GM12874 (cell line): ENCODE measurements around the gene ATL3.

Experiments used
- TF ChIP-seq, protein P1 (sequence below): IDR thresholded peaks from 2 replicates; pipeline ENCODE4 v1.5.1; 2011; ENCODE audit warnings: low read depth, mild to moderate bottlenecking, control low read depth, low read length, moderate library complexity; ENCODE audit not compliant: insufficient read depth

The ATL3 gene

DNA sequence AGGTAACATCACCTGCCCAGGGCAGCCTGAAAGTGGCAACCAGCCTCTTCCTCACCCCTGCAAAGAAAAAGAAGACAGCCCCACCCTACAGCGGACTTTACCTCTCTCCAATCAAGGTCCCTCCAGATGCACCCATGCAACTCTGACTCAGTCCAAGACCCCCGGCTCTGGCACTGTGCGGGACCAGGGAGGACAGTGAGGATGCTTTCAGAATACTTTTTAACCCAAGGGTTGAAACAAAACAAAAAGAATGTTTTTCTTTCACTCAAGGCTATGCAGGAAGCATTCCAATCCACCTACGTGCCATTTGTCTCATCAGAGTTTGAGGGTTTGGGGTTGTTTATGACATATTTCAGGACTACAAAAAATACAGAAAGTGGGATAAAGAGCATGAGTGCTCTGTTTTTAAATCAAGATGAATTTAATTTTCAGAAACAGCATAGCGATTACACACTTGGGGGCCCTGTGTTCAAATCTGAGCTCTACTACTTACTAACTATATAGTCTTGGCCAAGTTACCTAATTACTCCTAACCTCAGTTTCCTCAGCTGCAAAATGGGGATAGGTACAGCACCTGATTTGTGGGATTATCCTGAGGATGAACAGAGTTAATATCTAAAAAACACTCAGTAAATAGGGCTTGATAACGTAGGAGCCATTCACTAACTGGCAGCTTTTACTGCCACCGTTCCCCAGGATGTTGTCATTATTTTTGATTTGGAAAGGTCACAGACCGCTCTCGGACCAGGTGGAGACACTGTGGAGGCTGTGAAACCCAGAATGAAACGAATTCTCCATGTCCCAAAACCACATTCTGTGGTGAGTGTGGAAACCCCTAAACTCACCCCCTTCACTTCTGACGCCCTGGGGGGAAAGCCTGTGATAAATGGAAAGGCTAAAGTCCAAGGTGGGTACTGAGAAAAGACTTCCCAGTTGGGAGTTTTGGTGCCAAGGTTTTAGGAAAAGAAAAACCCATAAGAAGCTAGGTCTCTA, 62.5 kb downstream of the ATL3 start:
- TF ChIP-seq, protein P1, sequence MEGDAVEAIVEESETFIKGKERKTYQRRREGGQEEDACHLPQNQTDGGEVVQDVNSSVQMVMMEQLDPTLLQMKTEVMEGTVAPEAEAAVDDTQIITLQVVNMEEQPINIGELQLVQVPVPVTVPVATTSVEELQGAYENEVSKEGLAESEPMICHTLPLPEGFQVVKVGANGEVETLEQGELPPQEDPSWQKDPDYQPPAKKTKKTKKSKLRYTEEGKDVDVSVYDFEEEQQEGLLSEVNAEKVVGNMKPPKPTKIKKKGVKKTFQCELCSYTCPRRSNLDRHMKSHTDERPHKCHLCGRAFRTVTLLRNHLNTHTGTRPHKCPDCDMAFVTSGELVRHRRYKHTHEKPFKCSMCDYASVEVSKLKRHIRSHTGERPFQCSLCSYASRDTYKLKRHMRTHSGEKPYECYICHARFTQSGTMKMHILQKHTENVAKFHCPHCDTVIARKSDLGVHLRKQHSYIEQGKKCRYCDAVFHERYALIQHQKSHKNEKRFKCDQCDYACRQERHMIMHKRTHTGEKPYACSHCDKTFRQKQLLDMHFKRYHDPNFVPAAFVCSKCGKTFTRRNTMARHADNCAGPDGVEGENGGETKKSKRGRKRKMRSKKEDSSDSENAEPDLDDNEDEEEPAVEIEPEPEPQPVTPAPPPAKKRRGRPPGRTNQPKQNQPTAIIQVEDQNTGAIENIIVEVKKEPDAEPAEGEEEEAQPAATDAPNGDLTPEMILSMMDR: no peak

GRCh38 chr11:63603180-63603518, 68.0 kb downstream of the ATL3 start:
- TF ChIP-seq, protein P1: no peak

- TF ChIP-seq, protein P1: no peak
These were observed 71.7 kb downstream of the ATL3 start for GRCh38 chr11:63599211-63600122.

- TF ChIP-seq, protein P1: no peak
These were observed 72.6 kb downstream of the ATL3 start for GRCh38 chr11:63598556-63598955.

- TF ChIP-seq, protein P1: no peak
These were observed 75.9 kb downstream of the ATL3 start for GRCh38 chr11:63595296-63595695.

DNA sequence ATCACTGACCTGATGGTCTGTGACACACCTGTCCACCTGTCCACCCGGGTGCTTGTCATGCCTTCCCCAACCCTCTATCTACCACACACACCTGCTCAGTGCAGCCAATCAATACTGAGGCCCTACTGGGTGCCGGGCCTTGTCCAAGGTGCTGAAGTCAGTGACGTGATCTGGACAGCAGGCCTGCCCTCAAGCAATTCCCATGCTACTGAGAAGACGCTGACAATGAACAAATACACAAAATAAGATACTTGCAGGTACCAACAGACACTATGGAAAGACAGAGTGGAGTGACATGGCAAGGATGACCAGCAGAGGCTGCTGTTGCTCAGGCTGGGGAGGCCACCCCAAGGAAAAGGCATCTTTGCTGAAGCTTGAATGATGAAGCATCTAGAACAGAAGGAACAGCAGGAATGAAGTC, 78.2 kb downstream of the ATL3 start:
- TF ChIP-seq, protein P1: peak; percentile 84

GRCh38 chr11:63590024-63590788, 81.0 kb downstream of the ATL3 start:
- TF ChIP-seq, protein P1: no peak
